Measurements from ENCODE around the gene CIROP.
A peak's percentile ranks its signal among the peaks of the same experiment; 100 is the strongest.
"Not testable (repeated sequence)": the region's sequence is repeated elsewhere in the genome, so short reads cannot be mapped to it uniquely, and the experiment has no call there.

The CIROP gene

DNA sequence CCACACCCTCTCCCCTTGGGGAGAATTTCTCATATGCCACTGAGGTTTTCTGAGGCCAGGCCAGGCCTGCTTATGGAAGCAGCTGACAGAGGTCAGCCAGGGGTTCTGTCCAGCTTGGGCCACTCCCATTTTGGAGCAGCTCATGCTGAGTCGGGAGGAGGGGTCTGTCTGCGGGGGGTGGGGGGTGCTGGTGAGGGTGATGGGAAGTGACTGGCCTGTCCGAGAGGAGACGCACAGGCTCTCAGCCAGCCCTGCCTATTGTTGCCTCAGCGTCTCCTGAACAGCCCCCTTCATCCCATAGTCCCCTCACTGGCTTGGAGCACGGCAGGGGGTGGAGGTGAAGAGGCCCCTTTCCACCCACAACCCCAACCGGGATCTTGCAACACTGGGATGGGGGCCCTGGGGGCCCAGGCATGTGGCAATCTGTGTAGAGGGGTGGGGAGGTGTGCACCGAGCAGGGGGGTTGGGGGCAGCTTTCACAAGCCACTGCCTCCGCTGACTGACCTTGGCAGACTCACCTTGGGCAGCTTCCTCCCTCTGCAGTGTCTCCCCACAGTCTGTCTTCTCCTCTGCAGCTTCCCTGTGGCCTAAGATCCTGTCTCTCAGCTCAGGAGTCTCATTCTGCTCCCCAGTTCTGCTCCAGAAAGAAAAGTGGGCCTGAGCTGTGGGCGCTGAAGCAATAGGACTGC is 8.8 kb upstream of the CIROP start:
- Histone ChIP-seq H3K4me3 (no peak overlapping the region), H3K27ac (peak overlapping the region in 4 of 11 experiments; percentile 3 to 56 (median 16); a peak in 4 of 22 replicates), H3K4me2 (peak overlapping the region in 7 of 11 experiments; percentile 8 to 95 (median 70); a peak in 9 of 22 replicates)

GRCh38 chr14:23112359-23113178 is 7.8 kb upstream of the CIROP start:
- Histone ChIP-seq H3K9me3 (replicated peaks in 1 of 11) (peaks cover 0 to 13% (median 11%) of the 10 kb centered on the region in 11 experiments; a peak in 18 of 22 replicates), H3K36me3 (no peaks in the 10 kb centered on the region), H4K20me1 (no peaks in the 10 kb centered on the region), H3K4me1 (peaks cover 18 to 53% (median 36%) of the 10 kb centered on the region in 10 experiments), H3K27me3 (no peaks in the 10 kb centered on the region), H3K4me3 (no peak overlapping the region), H3K9ac (peak overlapping the region in 1 of 11 experiments; percentile 18; a peak in 1 of 22 replicates), H3K4me2 (peak overlapping the region in 2 of 11 experiments; percentile 2 to 95; a peak in 2 of 22 replicates), H3K27ac (no peak overlapping the region; a peak in 1 of 22 replicates)
- TF ChIP-seq Cebpa-rat (IDR thresholded peaks at IDR 0.05): no peak

More for the DNA sequence above, 8.8 kb upstream of the CIROP start:
- H3K36me3 ChIP-seq: no peaks in the 10 kb centered on the region
- H3K9ac ChIP-seq: peak overlapping the region in 2 of 11 experiments; percentile 15 to 18; a peak in 1 of 22 replicates
- H3K27me3 ChIP-seq: no peaks in the 10 kb centered on the region
- no peaks in the 10 kb centered on the region for H4K20me1 ChIP-seq
- peaks cover 28 to 63% (median 46%) of the 10 kb centered on the region in 10 experiments for H3K4me1 ChIP-seq
- no peak for TF ChIP-seq Cebpa-rat (IDR thresholded peaks at IDR 0.05)
- peaks cover 0 to 6% (median 4%) of the 10 kb centered on the region in 11 experiments; a peak in 13 of 22 replicates for H3K9me3 ChIP-seq (replicated peaks in 1 of 11)

DNA sequence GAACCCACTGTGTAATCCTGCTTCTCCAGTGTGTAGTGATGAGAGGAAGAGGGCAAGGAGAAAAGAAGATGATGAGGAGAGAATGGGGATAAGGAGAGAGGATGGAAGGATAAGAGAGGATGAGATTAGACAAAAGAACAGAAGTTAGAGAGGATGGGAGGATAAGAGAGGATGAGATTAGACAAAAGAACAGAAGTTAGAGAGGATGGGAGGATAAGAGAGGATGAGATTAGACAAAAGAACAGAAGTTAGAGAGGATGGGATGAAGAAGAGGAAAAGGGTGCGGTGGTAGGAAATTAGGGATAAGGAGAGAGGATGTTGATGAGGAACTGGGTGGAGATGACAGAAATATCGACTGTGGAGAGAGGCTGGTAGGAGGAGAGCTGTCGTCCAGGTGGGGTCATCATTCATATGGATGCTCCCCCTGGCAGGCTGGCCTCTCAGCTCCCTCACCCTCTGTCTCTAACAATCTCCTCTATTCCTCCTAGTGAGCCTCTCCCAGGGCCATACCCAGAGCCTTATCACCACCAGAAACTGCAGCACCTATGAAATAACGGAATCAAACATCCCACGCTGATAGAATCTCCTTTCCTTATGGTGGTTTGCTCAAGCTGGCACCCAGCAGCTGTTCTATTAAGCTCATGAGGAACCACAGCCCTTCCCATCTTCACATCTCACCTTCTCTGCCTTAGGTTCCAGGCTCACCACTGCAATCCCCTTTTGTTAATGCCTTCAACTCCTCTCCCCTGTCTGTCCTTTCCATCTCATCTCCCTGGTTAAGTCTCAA is 6.0 kb upstream of the CIROP start:
- H3K4me1 ChIP-seq: peaks cover 13 to 43% (median 26%) of the 10 kb centered on the region in 10 experiments
- no peaks in the 10 kb centered on the region for H4K20me1 ChIP-seq
- peaks cover 0 to 17% (median 12%) of the 10 kb centered on the region in 11 experiments; a peak in 18 of 22 replicates for H3K9me3 ChIP-seq (replicated peaks in 1 of 11)
- H3K27ac ChIP-seq: no peak overlapping the region
- H3K9ac ChIP-seq: no peak overlapping the region
- no peak overlapping the region for H3K4me2 ChIP-seq
- no peaks in the 10 kb centered on the region for H3K36me3 ChIP-seq
- no peak overlapping the region for H3K4me3 ChIP-seq
- no peak for TF ChIP-seq Cebpa-rat (IDR thresholded peaks at IDR 0.05)
- no peaks in the 10 kb centered on the region for H3K27me3 ChIP-seq

DNA sequence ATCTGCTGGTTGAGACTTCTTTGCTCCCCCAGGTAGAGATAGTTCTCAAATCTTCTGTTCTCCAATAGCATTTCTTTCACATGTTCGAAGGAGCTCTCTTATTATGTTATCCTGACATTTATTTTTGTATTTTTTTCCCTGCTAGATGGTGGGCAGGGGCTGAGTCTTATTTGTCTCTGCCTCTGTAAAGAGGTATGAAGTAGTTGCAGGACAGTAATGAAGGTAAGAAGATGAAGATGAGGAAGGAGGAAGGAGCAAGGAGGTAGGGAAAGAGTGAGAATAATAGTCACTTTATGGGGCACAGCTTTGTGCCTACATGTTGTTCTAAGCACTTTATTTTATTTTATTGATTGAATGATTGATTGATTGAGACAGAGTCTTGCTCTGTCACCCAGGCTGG is 5.0 kb upstream of the CIROP start:
- H3K27ac ChIP-seq: no peak overlapping the region
- H3K4me3 ChIP-seq: no peak overlapping the region
- H3K27me3 ChIP-seq: no peaks in the 10 kb centered on the region
- no peak overlapping the region for H3K4me2 ChIP-seq
- H4K20me1 ChIP-seq: no peaks in the 10 kb centered on the region
- TF ChIP-seq Cebpa-rat (IDR thresholded peaks at IDR 0.05): no peak
- H3K9me3 ChIP-seq (replicated peaks in 1 of 11): peaks cover 0 to 17% (median 12%) of the 10 kb centered on the region in 11 experiments; a peak in 18 of 22 replicates
- H3K36me3 ChIP-seq: no peaks in the 10 kb centered on the region
- H3K9ac ChIP-seq: no peak overlapping the region
- H3K4me1 ChIP-seq: peaks cover 4 to 39% (median 19%) of the 10 kb centered on the region in 10 experiments

GRCh38 chr14:23108169-23108568 is 3.4 kb upstream of the CIROP start:
- Histone ChIP-seq H3K4me1 (peaks cover 0 to 24% (median 5%) of the 10 kb centered on the region in 10 experiments; a peak in 8 of 20 replicates), H3K9me3 (replicated peaks in 1 of 11) (peaks cover 0 to 17% (median 12%) of the 10 kb centered on the region in 11 experiments; a peak in 18 of 22 replicates)
- not testable (repeated sequence) for H3K4me3 ChIP-seq, H3K9ac ChIP-seq, H3K4me2 ChIP-seq, H3K27ac ChIP-seq, H4K20me1 ChIP-seq, H3K27me3 ChIP-seq, H3K36me3 ChIP-seq

DNA sequence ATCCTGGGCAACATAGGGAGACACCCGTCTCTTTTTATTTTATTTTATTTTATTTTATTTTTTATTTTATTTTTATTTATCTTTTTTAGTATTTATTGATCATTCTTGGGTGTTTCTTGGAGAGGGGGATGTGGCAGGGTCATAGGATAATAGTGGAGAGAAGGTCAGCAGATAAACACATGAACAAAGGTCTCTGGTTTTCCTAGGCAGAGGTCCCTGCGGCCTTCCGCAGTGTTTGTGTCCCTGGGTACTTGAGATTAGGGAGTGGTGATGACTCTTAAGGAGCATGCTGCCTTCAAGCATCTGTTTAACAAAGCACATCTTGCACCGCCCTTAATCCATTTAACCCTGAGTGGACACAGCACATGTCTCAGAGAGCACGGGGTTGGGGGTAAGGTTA is 2.8 kb upstream of the CIROP start:
- H3K4me3 ChIP-seq, H3K9ac ChIP-seq, H3K27me3 ChIP-seq, H3K27ac ChIP-seq, H3K36me3 ChIP-seq, H4K20me1 ChIP-seq, H3K4me2 ChIP-seq: not testable (repeated sequence)
- H3K9me3 ChIP-seq (replicated peaks in 1 of 11): peaks cover 0 to 17% (median 12%) of the 10 kb centered on the region in 11 experiments; a peak in 18 of 22 replicates
- H3K4me1 ChIP-seq: peaks cover 0 to 23% (median 5%) of the 10 kb centered on the region in 10 experiments; a peak in 8 of 20 replicates

DNA sequence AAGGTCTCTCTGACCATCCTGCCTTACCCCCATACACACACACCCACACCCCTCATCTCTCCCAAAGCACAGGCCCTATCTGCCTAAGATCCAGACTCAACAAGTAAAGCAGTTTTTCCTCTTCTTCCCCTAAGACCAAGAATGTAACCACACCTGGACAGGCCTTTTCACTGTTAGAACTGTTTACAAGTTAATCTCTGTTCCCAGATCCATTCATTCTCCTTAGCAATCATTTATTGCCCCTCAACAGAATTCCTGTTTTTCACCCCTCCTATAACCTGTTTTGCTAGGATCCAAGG is 1.9 kb upstream of the CIROP start:
- Histone ChIP-seq H3K9ac (no peak overlapping the region), H3K27me3 (no peaks in the 10 kb centered on the region), H3K4me3 (no peak overlapping the region), H4K20me1 (peaks cover 0 to 10% (median 0%) of the 10 kb centered on the region in 11 experiments; a peak in 6 of 22 replicates), H3K9me3 (replicated peaks in 1 of 11) (peaks cover 0 to 17% (median 12%) of the 10 kb centered on the region in 11 experiments; a peak in 18 of 22 replicates), H3K4me1 (peaks cover 0 to 29% (median 5%) of the 10 kb centered on the region in 10 experiments; a peak in 10 of 20 replicates), H3K4me2 (peak overlapping the region in 1 of 11 experiments; percentile 68; a peak in 2 of 22 replicates), H3K27ac (no peak overlapping the region), H3K36me3 (no peaks in the 10 kb centered on the region)
- no peak for TF ChIP-seq Cebpa-rat (IDR thresholded peaks at IDR 0.05)

GRCh38 chr14:23105348-23105824 is 597 bp upstream of the CIROP start:
- Histone ChIP-seq H3K27me3 (no peaks in the 10 kb centered on the region), H4K20me1 (peaks cover 0 to 23% (median 9%) of the 10 kb centered on the region in 11 experiments; a peak in 10 of 22 replicates), H3K9me3 (replicated peaks in 1 of 11) (peaks cover 0 to 17% (median 12%) of the 10 kb centered on the region in 11 experiments; a peak in 18 of 22 replicates), H3K4me3 (no peak overlapping the region), H3K4me1 (peaks cover 10 to 40% (median 12%) of the 10 kb centered on the region in 10 experiments; a peak in 19 of 20 replicates), H3K9ac (no peak overlapping the region), H3K4me2 (peak overlapping the region in 5 of 11 experiments; percentile 15 to 63 (median 56); a peak in 8 of 22 replicates), H3K27ac (peak overlapping the region in 1 of 11 experiments; percentile 4; a peak in 2 of 22 replicates), H3K36me3 (0 out of 22 replicates have a peak, but pooled peaks cover 0 to under 1% (median 0%) of the 10 kb centered on the region in 11 experiments)
- no peak for TF ChIP-seq Cebpa-rat (IDR thresholded peaks at IDR 0.05)

Data from BLaER1 treated with 17β-estradiol and CSF1 and Interleukin-3, amounts not matched to agents 10 nM and 100 nM (cell line).